Measurements from ENCODE around the gene FBXO3. TPM values are rescaled to one million over a fixed set of nuclear protein-coding genes. Genes with fewer than 3 reads are reported as not detected.

FBXO3 gene
- total RNA-seq, 1 donor from 2014 or later = 40.9 TPM

DNA sequence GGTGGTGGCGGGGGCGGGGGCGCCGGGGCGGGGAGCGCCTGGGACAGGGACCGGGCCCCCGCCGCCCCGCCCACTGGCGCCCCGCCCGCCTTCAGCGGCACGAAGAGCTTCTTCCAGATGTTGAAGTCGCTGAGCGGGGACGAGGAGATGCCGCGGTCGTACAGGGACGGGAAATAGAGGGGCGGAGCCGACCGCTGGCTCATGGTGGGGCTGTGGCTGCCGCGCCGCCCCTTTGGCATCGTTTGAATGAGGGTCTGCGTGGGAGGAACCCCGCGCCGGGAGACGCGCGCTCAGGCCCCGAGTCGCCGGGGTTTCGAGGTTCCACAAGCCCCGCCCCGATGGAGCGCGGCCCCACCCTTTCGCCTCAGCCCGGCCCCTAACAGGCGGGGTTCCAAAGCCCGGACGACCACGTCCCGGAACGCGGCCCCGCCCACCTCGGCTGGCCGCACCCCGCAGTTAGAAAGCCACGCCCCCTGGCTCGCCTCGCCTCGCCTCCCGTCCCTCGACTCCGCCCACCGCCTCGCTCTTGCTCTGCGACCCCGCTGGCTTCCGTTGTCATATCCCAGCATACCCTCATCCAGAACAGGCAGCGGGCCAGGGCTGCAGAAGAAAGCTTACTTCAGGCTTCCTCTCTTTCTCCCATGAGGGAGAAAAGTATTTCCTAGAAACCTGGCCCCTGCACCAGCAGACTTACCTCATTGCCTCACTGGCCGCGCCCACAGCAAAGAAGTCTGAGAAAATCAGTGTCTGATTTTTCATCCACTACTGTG is 73.6 kb downstream of the FBXO3 start, which contains the start of gene C11orf91:
Gene C11orf91 (minus strand): TSS at position 325 of the 770 bp plus-strand sequence. CDS start 86 bp downstream, at position 239.
- peak; percentile 97 for DNase-seq

GRCh38 chr11:33700063-33700501 is 74.2 kb downstream of the FBXO3 start:
- no peak for DNase-seq

- DNase-seq = no peak
Observed at GRCh38 chr11:33699515-33700062, 74.7 kb downstream of the FBXO3 start.

- DNase-seq = no peak
Observed at GRCh38 chr11:33698921-33699320, 75.4 kb downstream of the FBXO3 start.

DNA sequence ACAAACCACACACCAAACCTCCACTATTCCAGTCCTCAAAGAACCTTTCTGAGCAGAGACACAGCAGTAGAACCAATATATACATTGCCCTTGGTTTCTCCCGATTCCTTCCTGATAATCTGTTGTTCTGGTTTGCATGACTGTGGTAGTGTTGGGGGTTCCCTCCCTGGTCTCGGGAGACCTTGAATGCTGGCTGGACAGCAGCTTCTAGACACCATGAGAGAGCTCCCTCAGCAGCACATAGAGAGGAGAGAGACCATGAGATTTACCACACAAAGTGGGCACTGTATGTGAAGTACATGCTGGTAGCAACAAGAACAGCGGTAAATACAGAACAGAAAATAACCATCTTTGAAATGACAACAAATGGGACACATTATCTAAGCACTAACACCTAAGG is 76.3 kb downstream of the FBXO3 start:
- DNase-seq = no peak

GRCh38 chr11:33696931-33697638 is 77.2 kb downstream of the FBXO3 start:
- no peak for DNase-seq

DNA sequence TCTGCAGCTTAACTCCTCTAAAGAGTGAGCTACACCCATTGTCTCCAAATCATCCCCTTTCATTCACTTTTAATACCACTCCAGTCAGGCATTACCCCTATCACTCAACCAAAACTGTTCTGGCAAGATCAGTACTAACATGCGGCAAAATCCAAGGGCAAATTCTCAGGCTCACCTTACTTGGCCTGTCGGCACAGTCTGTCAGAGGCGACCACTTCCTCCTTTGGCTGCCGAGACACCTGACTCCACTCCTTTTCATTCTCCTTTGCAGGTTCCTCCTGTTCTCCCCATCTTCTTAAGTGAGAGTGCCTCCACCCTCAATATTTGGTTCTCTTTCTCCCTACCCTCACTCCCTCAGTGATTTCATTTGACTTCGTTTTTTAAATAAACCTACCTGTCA is 77.9 kb downstream of the FBXO3 start:
- DNase-seq = no peak

GRCh38 chr11:33695051-33695566 is 79.2 kb downstream of the FBXO3 start:
- no peak for DNase-seq

GRCh38 chr11:33694346-33695050 is 79.8 kb downstream of the FBXO3 start:
- no peak for DNase-seq

DNA sequence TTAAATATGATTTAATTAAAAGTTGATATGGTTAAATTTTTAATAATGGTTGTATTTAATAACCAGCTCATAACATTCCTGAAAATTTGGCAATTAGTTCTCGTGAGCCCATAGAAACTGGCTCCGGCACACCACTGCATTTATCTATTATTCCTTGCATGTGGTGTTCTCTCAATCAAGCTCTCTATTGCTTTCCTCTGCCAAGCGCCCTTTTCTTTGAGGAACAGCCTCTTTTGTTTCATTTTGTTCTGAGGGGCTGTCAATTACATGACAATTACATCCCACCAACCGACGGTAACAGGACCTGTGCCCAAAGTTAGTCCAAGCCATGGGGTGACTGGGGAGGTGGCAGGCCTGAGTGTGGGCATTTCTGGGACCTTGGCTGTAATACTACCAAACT is 81.8 kb downstream of the FBXO3 start:
- DNase-seq = no peak

GRCh38 chr11:33692013-33692504 is 82.3 kb downstream of the FBXO3 start:
- peak; percentile 83 for DNase-seq

- DNase-seq = no peak
Observed at GRCh38 chr11:33691066-33691864, 83.1 kb downstream of the FBXO3 start.

Other genes with a start within 250 kb of the FBXO3 start
- gene C11orf91, start 73.7 kb downstream of the FBXO3 start, total RNA-seq = not detected
- 79.6 TPM for gene CD59, start 38.1 kb downstream of the FBXO3 start, total RNA-seq
- gene LMO2, start 117.6 kb upstream of the FBXO3 start, total RNA-seq = 15.2 TPM

All from skin of body (tissue), 2 donors.